ENCODE measurements around the gene BOD1.

GRCh38 chr5:173638126-173639040 lies 21.9 kb upstream of the BOD1 start:
- TF ChIP-seq CTCF (IDR thresholded peaks at IDR 0.05) (no peak), POLR2A (IDR thresholded peaks at IDR 0.05) (no peak)

All from testis (tissue), 2 donors.